ENCODE data around the gene SLC30A1.

DNA sequence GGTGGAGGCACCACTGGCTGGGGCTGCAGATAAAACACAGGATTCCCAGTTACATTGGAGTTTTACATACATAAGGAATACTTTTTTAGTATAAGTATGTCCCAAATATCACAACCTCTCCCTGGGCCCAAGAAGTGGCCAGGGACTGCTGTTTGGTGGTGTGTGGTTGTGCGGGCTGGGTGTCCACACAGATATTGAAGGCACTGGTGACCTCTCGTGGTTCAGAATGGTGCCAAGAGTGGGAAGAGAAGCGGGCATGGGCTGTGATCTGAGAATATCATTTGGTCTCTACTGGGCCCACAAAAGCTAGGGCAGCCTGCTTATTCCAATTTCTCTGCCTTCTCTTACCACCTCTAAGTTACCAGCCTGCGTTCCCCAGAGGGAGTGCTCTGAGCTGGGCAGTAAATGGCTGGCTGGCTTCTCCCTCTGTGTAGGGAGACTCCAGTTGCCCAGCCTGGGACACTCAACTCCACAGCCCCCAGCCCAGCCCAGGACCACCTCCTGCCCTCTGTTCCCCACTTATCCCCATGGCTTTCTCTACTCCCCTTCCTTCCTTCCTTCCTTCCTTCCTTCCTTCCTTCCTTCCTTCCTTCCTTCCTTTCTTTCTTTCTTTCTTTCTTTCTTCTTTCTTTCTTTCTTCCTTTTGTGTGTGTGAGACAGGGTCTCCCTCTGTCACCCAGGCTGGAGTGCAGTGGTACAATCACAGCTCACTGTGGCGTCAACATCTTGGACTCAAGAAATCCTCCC, 44.2 kb downstream of the SLC30A1 start:
- no peak for TF ChIP-seq POLR2A (IDR thresholded peaks at IDR 0.05)
- TF ChIP-seq, protein P1, sequence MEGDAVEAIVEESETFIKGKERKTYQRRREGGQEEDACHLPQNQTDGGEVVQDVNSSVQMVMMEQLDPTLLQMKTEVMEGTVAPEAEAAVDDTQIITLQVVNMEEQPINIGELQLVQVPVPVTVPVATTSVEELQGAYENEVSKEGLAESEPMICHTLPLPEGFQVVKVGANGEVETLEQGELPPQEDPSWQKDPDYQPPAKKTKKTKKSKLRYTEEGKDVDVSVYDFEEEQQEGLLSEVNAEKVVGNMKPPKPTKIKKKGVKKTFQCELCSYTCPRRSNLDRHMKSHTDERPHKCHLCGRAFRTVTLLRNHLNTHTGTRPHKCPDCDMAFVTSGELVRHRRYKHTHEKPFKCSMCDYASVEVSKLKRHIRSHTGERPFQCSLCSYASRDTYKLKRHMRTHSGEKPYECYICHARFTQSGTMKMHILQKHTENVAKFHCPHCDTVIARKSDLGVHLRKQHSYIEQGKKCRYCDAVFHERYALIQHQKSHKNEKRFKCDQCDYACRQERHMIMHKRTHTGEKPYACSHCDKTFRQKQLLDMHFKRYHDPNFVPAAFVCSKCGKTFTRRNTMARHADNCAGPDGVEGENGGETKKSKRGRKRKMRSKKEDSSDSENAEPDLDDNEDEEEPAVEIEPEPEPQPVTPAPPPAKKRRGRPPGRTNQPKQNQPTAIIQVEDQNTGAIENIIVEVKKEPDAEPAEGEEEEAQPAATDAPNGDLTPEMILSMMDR (IDR thresholded peaks at IDR 0.05): no peak
